Bronchial epithelial cell (primary cell): ENCODE data around the gene CDH3. TPM values are rescaled to one million over a fixed set of nuclear protein-coding genes. Genes with fewer than 3 reads are reported as not detected.

Experiments used
- DNase-seq: peaks from one replicate; pipeline ENCODE4 v3.0.0-alpha.2; 2010; ENCODE audit warnings: low read depth
- FAIRE-seq: peaks from 2 replicates; lab custom pipeline; 2011; peaks lifted over from hg19 to GRCh38; lab: Jason Lieb, UNC
- H3K27me3 ChIP-seq: 2 replicates; pipeline ENCODE4 v1.5.1; 2011; ENCODE audit warnings: low read length; ENCODE audit not compliant: control insufficient read depth, insufficient read depth
- H3K36me3 ChIP-seq: 2 replicates; pipeline ENCODE4 v1.5.1; 2011; ENCODE audit warnings: low read length; ENCODE audit not compliant: control insufficient read depth, insufficient read depth
- H3K4me3 ChIP-seq: 2 replicates; pipeline ENCODE4 v1.5.1; 2011; ENCODE audit warnings: mild to moderate bottlenecking, low read depth, low read length, control low read depth
- total RNA-seq: library from RNA; depleted of rRNA; stranded (reverse); fragments of >200 nt; gene quantifications from 2 replicates; pipeline ENCODE4 v1.2.1, GENCODE V29; 2014
- TF ChIP-seq, protein P1 (sequence below): IDR thresholded peaks from 2 replicates; pipeline ENCODE4 v1.5.1; 2011; ENCODE audit warnings: mild to moderate bottlenecking, moderate library complexity, low read length, control low read depth, inconsistent platforms; ENCODE audit not compliant: insufficient read depth, severe bottlenecking

CDH3 gene
- total RNA-seq, 1 donor from 2014 or later: 564 TPM

GRCh38 chr16:68643847-68644246 lies 1.3 kb upstream of the CDH3 start:
- TF ChIP-seq, protein P1, sequence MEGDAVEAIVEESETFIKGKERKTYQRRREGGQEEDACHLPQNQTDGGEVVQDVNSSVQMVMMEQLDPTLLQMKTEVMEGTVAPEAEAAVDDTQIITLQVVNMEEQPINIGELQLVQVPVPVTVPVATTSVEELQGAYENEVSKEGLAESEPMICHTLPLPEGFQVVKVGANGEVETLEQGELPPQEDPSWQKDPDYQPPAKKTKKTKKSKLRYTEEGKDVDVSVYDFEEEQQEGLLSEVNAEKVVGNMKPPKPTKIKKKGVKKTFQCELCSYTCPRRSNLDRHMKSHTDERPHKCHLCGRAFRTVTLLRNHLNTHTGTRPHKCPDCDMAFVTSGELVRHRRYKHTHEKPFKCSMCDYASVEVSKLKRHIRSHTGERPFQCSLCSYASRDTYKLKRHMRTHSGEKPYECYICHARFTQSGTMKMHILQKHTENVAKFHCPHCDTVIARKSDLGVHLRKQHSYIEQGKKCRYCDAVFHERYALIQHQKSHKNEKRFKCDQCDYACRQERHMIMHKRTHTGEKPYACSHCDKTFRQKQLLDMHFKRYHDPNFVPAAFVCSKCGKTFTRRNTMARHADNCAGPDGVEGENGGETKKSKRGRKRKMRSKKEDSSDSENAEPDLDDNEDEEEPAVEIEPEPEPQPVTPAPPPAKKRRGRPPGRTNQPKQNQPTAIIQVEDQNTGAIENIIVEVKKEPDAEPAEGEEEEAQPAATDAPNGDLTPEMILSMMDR: no peak
- no peak overlapping the region for H3K4me3 ChIP-seq

GRCh38 chr16:68644296-68644695 lies 814 bp upstream of the CDH3 start:
- Histone ChIP-seq H3K36me3 (peaks cover 9% of the 10 kb centered on the region), H3K4me3 (peak overlapping the region; percentile 50), H3K27me3 (no peaks in the 10 kb centered on the region)
- DNase-seq: no peak
- FAIRE-seq: no peak
- TF ChIP-seq, protein P1: no peak

More at GRCh38 chr16:68643847-68644246, 1.3 kb upstream of the CDH3 start:
- no peak for DNase-seq
- H3K36me3 ChIP-seq: peaks cover 4% of the 10 kb centered on the region
- FAIRE-seq: no peak
- no peaks in the 10 kb centered on the region for H3K27me3 ChIP-seq

DNA sequence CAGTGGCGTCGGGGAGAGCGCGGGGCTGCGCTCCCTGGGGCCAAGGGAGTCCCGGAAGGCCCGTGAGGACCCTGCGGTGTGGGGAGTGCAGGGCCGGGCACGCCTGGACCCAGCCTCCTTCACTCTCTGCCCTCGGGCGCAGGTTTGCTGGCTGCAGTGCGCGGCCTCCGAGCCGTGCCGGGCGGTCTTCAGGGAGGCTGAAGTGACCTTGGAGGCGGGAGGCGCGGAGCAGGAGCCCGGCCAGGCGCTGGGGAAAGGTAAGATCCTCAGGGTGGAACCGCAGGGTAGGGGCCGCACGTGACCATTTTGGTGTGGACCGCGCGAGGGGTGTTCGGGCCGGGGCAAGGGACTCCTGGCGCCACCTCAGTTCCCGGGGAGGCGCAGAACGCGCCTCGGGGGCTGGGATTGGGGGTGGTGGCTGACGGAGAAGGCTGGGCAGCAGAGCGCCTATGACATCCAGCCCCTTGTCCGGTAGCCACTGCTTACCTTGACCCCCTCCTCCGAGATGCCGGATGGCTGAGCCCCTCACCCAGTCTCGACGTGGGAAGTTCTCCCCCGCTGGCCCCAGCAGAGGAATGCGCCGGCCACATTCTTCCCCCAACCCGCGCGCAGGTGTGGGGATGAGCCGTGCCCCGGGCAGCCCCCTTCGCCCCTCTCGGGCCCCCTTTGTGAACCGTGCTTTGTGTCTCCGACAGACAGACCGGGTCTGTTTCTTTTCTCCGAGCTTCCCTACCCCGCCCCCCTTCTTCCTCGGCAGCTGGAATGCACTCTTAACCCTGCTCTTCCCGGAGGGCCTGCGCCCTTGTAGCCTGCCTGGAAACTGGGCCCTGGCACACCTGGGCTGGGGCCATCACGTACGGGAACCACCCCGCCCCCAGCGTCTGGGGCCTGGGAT lies 631 bp downstream of the CDH3 start:
- no peaks in the 10 kb centered on the region for H3K27me3 ChIP-seq
- no peak for FAIRE-seq
- peaks cover 14% of the 10 kb centered on the region for H3K36me3 ChIP-seq
- DNase-seq: no peak
- TF ChIP-seq, protein P1: no peak
- H3K4me3 ChIP-seq: peak overlapping the region; percentile 50

- peak; percentile 83 for FAIRE-seq
- Histone ChIP-seq H3K4me3 (peak overlapping the region; percentile 50), H3K27me3 (no peaks in the 10 kb centered on the region), H3K36me3 (peaks cover 21% of the 10 kb centered on the region)
- TF ChIP-seq, protein P1: no peak
- DNase-seq: no peak
Measured at GRCh38 chr16:68646953-68647659, 2.0 kb downstream of the CDH3 start.

DNA sequence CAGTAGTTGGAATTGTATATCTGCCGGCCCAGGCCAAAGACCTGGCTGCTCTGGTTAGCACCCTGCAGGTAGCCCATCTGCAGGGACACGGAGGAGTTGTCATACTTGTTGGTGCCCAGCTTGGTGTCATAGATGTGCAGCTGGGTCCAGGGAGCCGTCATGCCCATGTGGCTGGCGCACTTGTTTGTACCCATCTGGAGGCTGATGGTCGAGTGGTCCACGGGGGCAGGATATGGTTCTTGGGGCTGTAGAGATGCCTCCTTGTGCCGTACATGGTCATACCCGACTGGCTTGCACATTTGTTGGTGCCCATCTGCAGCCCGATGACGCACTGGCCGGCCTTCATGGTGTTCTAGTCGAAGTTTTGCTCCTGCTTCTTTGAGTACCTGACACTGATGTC lies 6.0 kb downstream of the CDH3 start:
- TF ChIP-seq, protein P1: no peak
- Histone ChIP-seq H3K4me3 (no peak overlapping the region), H3K36me3 (peaks cover 27% of the 10 kb centered on the region), H3K27me3 (no peaks in the 10 kb centered on the region)
- DNase-seq (no peak), FAIRE-seq (peak; percentile 50)
